CD4-positive, CD25-positive, alpha-beta regulatory T cell (primary cell): Measurements from ENCODE around the gene RAB1B. TPM values are rescaled to one million over a fixed set of nuclear protein-coding genes. Genes with fewer than 3 reads are reported as not detected.
A peak's percentile ranks its signal among the peaks of the same experiment; 100 is the strongest.

Experiments used
- ATAC-seq, 2 donors: fragments of 150-1000 bp; cut with Tn5 transposase; one replicate each; pipeline ENCODE4 v1.10.0; 2021; ENCODE audit warnings: low read depth in 2 of 2, moderate number of reproducible peaks in 2 of 2, moderate library complexity in 1 of 2
- DNase-seq, 3 donors: peaks; one replicate each; pipeline versions ENCODE4 v3.0.0 to v3.0.0-alpha.2; 2012 to 2022; ENCODE audit warnings: mixed read lengths in 1 of 3
- H3K27ac ChIP-seq: one replicate; pipeline ENCODE4 v1.7.0; 2013; ENCODE audit warnings: mild to moderate bottlenecking, low read length; ENCODE audit not compliant: insufficient read depth, poor library complexity, severe bottlenecking
- H3K27me3 ChIP-seq: one replicate; pipeline ENCODE4 v1.7.0; 2013; ENCODE audit warnings: low read length; ENCODE audit not compliant: control insufficient read depth, insufficient read depth
- H3K36me3 ChIP-seq: one replicate; pipeline ENCODE4 v1.7.0; 2013; ENCODE audit warnings: mild to moderate bottlenecking, low read length, moderate library complexity; ENCODE audit not compliant: control insufficient read depth, insufficient read depth
- H3K4me1 ChIP-seq: 2 replicates; pipeline ENCODE4 v1.7.0; 2013; ENCODE audit warnings: mild to moderate bottlenecking, low read length; ENCODE audit not compliant: insufficient read depth, control insufficient read depth, poor library complexity, severe bottlenecking
- H3K4me3 ChIP-seq: one replicate; pipeline ENCODE4 v1.7.0; 2013; ENCODE audit warnings: low read depth, mild to moderate bottlenecking, low read length, moderate library complexity
- H3K9me3 ChIP-seq, 2 experiments: 1 replicate in 1 of 2; 2 replicates in 1 of 2; pipeline ENCODE4 v1.7.0; 2013; ENCODE audit warnings: low read length in 2 of 2, mild to moderate bottlenecking in 1 of 2, moderate library complexity in 1 of 2; ENCODE audit not compliant: control insufficient read depth in 2 of 2
- H3K27ac Mint-ChIP-seq, 3 donors: one replicate each; pipeline ENCODE4 v1.8.0; 2020 to 2022; ENCODE audit warnings: mild to moderate bottlenecking in 3 of 3, mixed read lengths in 3 of 3, moderate library complexity in 2 of 3
- H3K27me3 Mint-ChIP-seq: one replicate; pipeline ENCODE4 v1.8.0; 2022; ENCODE audit warnings: mild to moderate bottlenecking, mixed read lengths
- H3K36me3 Mint-ChIP-seq: one replicate; pipeline ENCODE4 v1.8.0; 2020; ENCODE audit warnings: mixed read lengths
- H3K4me1 Mint-ChIP-seq, 4 donors: one replicate each; pipeline ENCODE4 v1.8.0; 2020 to 2022; ENCODE audit warnings: mixed read lengths in 4 of 4, mild to moderate bottlenecking in 1 of 4
- H3K4me3 Mint-ChIP-seq, 4 donors: one replicate each; pipeline ENCODE4 v1.8.0; 2020 to 2022; ENCODE audit warnings: mild to moderate bottlenecking in 4 of 4, mixed read lengths in 4 of 4, moderate library complexity in 3 of 4
- H3K9me3 Mint-ChIP-seq, 7 donors: one replicate each; pipeline ENCODE4 v1.8.0; 2020 to 2022; ENCODE audit warnings: mixed read lengths in 7 of 7, mild to moderate bottlenecking in 3 of 7, moderate library complexity in 2 of 7
- polyA plus RNA-seq, 4 donors: library from polyadenylated mRNA; unstranded; fragments of 300-500 nt; fragmentation: Illumina TruSeq; gene quantifications; one replicate each; pipeline ENCODE4 v1.2.3, GENCODE V29; 2021
- total RNA-seq: library from RNA; stranded (reverse); gene quantifications from one replicate; pipeline ENCODE4 v1.2.3, GENCODE V29; 2022

RAB1B gene
- total and polyA plus RNA-seq, 5 donors from 2014 or later = 13.1 to 79.6 (median 17.0) TPM

DNA sequence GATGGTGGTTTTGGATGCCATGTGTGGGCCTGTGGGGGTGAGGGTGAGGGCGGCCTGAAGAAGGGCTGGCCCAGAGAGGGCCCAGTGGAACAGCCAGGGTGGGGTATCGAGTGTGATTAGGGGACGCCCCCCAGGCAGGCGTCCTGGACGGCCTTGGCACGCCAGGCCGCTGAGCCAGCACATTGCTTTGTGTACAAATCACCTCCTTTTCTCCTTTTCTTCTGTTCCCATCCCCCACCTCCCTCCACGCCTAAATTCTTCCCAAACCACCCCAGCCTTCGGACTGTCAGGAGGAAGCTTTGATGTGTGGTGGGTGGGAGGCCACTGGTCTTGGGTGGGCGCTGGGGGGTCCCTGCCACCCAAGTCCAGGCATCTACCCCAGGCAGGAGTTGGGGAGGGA, 56.2 kb downstream of the RAB1B start:
- DNase-seq = no peak
- H3K4me1 Mint-ChIP-seq = peaks cover 4 to 67% (median 24%) of the 10 kb centered on the region in 4 donors
- Histone ChIP-seq H3K4me3 (no peak overlapping the region), H3K9me3 (no peaks in the 10 kb centered on the region), H3K36me3 (no peaks in the 10 kb centered on the region), H3K4me1 (peaks cover 38% of the 10 kb centered on the region), H3K27ac (no peak overlapping the region), H3K27me3 (no peaks in the 10 kb centered on the region)
- no peaks in the 10 kb centered on the region for H3K27me3 Mint-ChIP-seq
- no peak for ATAC-seq
- H3K4me3 Mint-ChIP-seq = peak overlapping the region in 2 of 4 donors; percentile 21 to 31
- no peaks in the 10 kb centered on the region for H3K36me3 Mint-ChIP-seq
- H3K27ac Mint-ChIP-seq = peak overlapping the region in 1 of 3 donors; percentile 83
- peaks cover 0 to 4% (median 0%) of the 10 kb centered on the region in 7 donors for H3K9me3 Mint-ChIP-seq

DNA sequence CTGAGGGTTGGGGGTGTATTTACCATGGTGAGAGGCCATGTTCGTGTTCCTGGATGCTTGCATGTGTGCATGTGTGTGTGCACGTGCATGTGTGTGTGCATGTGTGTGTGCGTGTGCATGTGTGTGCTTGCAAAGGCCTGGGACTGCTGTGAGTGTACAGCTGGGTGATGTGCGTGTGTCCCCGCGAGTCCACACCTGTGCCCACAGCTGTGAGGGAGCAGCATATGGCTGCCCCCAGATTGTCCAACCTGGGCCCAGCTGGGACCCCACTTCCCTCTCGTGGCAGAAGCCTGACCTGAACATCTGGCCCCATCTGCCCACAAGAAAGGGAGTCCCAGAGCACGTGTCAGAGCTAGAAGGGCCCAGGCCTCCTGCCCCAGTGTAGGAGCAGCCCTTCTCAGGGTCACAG, 56.8 kb downstream of the RAB1B start:
- no peaks in the 10 kb centered on the region for H3K27me3 ChIP-seq
- Mint-ChIP-seq H3K27ac (peak overlapping the region in 1 of 3 donors; percentile 85), H3K9me3 (peaks cover 0 to 1% (median 0%) of the 10 kb centered on the region in 7 donors), H3K27me3 (no peaks in the 10 kb centered on the region), H3K36me3 (no peaks in the 10 kb centered on the region), H3K4me1 (peaks cover 4 to 61% (median 22%) of the 10 kb centered on the region in 4 donors), H3K4me3 (no peak overlapping the region)
- no peak overlapping the region for H3K4me3 ChIP-seq
- no peak for DNase-seq
- peaks cover 38% of the 10 kb centered on the region for H3K4me1 ChIP-seq
- H3K9me3 ChIP-seq = no peaks in the 10 kb centered on the region
- no peak overlapping the region for H3K27ac ChIP-seq
- ATAC-seq = no peak
- H3K36me3 ChIP-seq = no peaks in the 10 kb centered on the region

DNA sequence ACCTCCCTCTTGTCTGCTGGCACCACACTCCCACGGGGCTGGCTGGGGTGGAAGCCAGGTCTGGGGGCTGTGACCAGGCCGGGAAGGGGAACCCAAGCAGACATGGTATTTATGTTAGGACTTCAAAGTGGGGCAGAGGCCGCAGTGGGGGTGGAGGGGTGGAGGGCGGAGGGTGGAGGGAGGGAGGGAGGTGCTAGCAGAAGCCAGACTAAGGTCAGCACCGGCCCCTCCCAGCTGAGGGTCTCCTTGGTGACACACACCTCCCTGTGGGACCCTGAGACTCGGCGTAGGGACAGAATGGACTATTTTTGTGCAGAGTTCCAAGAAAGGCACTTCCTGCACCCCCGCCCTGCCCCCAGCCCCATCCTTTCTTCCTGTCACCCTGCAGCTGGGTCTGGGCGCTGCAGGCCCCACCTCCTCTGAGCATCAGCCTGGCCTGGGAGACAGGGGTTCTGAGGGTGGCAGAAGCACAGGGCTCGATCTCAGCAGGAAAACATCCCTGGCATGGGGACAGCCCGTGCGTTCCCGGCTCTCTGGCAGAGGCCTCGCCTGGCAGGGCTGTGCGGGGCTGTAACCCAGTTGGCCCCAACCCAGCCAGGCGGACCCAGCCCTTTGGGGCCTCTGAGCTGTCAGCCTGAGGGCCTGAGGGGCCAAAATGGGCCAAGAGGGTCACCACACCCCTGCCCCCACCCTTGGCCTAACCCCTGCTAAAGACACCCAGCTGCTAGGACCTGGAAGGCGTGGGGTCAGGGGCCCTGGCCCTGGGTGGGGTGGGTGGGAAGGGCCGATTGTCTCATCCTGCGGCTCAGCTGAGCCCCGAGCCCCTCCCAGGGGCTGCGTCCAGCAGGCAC, 58.0 kb downstream of the RAB1B start:
- H3K9me3 ChIP-seq = no peaks in the 10 kb centered on the region

More for the DNA sequence above, 58.0 kb downstream of the RAB1B start:
- H3K4me1 ChIP-seq = peaks cover 38% of the 10 kb centered on the region
- H3K4me3 ChIP-seq = no peak overlapping the region
- H3K4me3 Mint-ChIP-seq = peak overlapping the region in 1 of 4 donors; percentile 74
- no peaks in the 10 kb centered on the region for H3K36me3 Mint-ChIP-seq
- no peaks in the 10 kb centered on the region for H3K27me3 Mint-ChIP-seq
- peaks cover 4 to 60% (median 22%) of the 10 kb centered on the region in 4 donors for H3K4me1 Mint-ChIP-seq
- peak overlapping the region in 2 of 3 donors; percentile 85 to 91 for H3K27ac Mint-ChIP-seq
- DNase-seq (peak in 1 of 3 donors; percentile 90), ATAC-seq (peak; percentile 61 to 66)
- no peaks in the 10 kb centered on the region for H3K27me3 ChIP-seq
- H3K36me3 ChIP-seq = no peaks in the 10 kb centered on the region
- H3K9me3 Mint-ChIP-seq = no peaks in the 10 kb centered on the region
- peak overlapping the region; percentile 38 for H3K27ac ChIP-seq

Other genes with a start within 250 kb of the RAB1B start
- gene CATSPER1, start 242.2 kb upstream of the RAB1B start, total RNA-seq = not detected
- gene CATSPER1, start 242.2 kb upstream of the RAB1B start, polyA plus RNA-seq = not detected
- not detected for gene GAL3ST3, start 219.5 kb upstream of the RAB1B start, total RNA-seq
- not detected for gene GAL3ST3, start 219.5 kb upstream of the RAB1B start, polyA plus RNA-seq
- gene SF3B2, start 216.3 kb upstream of the RAB1B start, total RNA-seq = 172 TPM
- gene SF3B2, start 216.3 kb upstream of the RAB1B start, polyA plus RNA-seq = 10 to 100 TPM; 67.6 to 79.7 (median 75.2) TPM
- gene PACS1, start 198.4 kb upstream of the RAB1B start, total RNA-seq = 306 TPM
- 10 to 100 TPM; 43.8 to 57.8 (median 47.1) TPM for gene PACS1, start 198.4 kb upstream of the RAB1B start, polyA plus RNA-seq
- 42.1 TPM for gene KLC2, start 10.9 kb upstream of the RAB1B start, total RNA-seq
- 1 to 10 TPM; 2.5 to 3.8 (median 3.3) TPM for gene KLC2, start 10.9 kb upstream of the RAB1B start, polyA plus RNA-seq
- gene CNIH2, start 9.5 kb downstream of the RAB1B start, total RNA-seq = 4.5 TPM
- gene CNIH2, start 9.5 kb downstream of the RAB1B start, polyA plus RNA-seq = not detected
- 29.3 TPM for gene YIF1A, start 20.5 kb downstream of the RAB1B start, total RNA-seq
- 10 to 100 TPM; 48.3 to 71.3 (median 55.3) TPM for gene YIF1A, start 20.5 kb downstream of the RAB1B start, polyA plus RNA-seq
- not detected for gene TMEM151A, start 23.3 kb downstream of the RAB1B start, total RNA-seq
- gene TMEM151A, start 23.3 kb downstream of the RAB1B start, polyA plus RNA-seq = not detected
- gene CD248, start 48.4 kb downstream of the RAB1B start, total RNA-seq = 0.30 TPM
- under 1 TPM; 0.06 to 0.11 (median 0.10) TPM for gene CD248, start 48.4 kb downstream of the RAB1B start, polyA plus RNA-seq
- 0.57 TPM for gene RIN1, start 67.8 kb downstream of the RAB1B start, total RNA-seq
- gene RIN1, start 67.8 kb downstream of the RAB1B start, polyA plus RNA-seq = 1 to 10 TPM in 1 of 4 donors, under 1 TPM in 3; 0.33 to 1.0 (median 0.95) TPM
- gene BRMS1, start 76.5 kb downstream of the RAB1B start, total RNA-seq = 53.4 TPM
- 10 to 100 TPM; 74.7 to 90.4 (median 82.5) TPM for gene BRMS1, start 76.5 kb downstream of the RAB1B start, polyA plus RNA-seq
- 3.5 TPM for gene B4GAT1, start 79.0 kb downstream of the RAB1B start, total RNA-seq
- gene B4GAT1, start 79.0 kb downstream of the RAB1B start, polyA plus RNA-seq = 10 to 100 TPM in 3 of 4 donors, 1 to 10 TPM in 1; 8.4 to 15.1 (median 12.3) TPM
- gene SLC29A2, start 103.1 kb downstream of the RAB1B start, total RNA-seq = 3.4 TPM
- gene SLC29A2, start 103.1 kb downstream of the RAB1B start, polyA plus RNA-seq = 1 to 10 TPM in 3 of 4 donors, under 1 TPM in 1; 0.83 to 2.3 (median 1.6) TPM
- not detected for gene NPAS4, start 152.4 kb downstream of the RAB1B start, total RNA-seq
- gene NPAS4, start 152.4 kb downstream of the RAB1B start, polyA plus RNA-seq = not detected
- gene MRPL11, start 170.2 kb downstream of the RAB1B start, total RNA-seq = 22.7 TPM
- gene MRPL11, start 170.2 kb downstream of the RAB1B start, polyA plus RNA-seq = 10 to 100 TPM; 80.4 to 96.9 (median 84.5) TPM
- 9.6 TPM for gene PELI3, start 198.3 kb downstream of the RAB1B start, total RNA-seq
- 1 to 10 TPM; 4.4 to 9.3 (median 5.7) TPM for gene PELI3, start 198.3 kb downstream of the RAB1B start, polyA plus RNA-seq
- gene DPP3, start 211.8 kb downstream of the RAB1B start, total RNA-seq = 29.5 TPM
- gene DPP3, start 211.8 kb downstream of the RAB1B start, polyA plus RNA-seq = 10 to 100 TPM; 27.1 to 38.7 (median 32.8) TPM
- 16.4 TPM for gene BBS1, start 242.0 kb downstream of the RAB1B start, total RNA-seq
- 1 to 10 TPM; 5.6 to 9.4 (median 7.0) TPM for gene BBS1, start 242.0 kb downstream of the RAB1B start, polyA plus RNA-seq